ENCODE results near the gene NCBP2L.

DNA sequence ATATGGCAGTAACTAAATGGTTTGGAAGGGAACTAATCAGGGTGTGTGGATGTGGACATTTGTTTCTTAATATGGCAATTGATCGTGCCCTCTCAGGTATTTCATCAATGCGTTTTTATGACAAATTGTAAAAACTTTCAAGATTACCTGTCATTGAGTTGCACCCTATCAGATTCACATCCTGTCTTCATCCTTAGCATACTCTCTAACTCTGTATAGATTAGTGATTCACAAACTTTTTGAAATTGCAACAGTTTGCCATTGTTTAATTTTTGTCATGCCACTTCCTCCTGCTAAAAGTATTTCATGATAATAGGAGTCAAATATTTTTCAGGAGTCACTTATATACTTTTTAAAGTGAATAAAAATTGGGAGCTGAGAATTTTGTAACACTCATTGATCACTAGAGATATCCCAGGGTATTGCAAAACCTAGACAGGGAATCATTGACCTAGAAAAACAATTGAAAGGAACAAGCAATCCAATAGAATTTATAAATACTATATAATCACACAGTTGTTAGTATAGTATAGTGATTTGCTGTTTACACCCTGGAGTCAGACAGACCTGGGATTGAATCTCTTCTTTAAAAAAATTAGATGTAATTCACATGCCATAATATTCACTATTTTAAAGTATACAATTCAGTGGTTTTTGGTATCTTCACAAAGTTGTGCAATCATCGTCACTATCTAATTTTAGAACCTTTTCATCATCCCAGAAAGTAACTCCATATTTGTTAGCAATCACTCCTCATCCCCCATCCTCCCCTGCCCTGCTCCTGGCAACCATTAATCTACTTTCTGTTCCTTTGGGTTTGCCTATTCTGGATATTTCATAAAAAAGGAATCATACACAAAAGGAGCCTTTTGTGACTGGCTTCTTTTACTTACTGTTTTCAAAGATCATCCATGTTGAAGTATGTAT, 57.0 kb downstream of the NCBP2L start:
- TF ChIP-seq, protein P1, sequence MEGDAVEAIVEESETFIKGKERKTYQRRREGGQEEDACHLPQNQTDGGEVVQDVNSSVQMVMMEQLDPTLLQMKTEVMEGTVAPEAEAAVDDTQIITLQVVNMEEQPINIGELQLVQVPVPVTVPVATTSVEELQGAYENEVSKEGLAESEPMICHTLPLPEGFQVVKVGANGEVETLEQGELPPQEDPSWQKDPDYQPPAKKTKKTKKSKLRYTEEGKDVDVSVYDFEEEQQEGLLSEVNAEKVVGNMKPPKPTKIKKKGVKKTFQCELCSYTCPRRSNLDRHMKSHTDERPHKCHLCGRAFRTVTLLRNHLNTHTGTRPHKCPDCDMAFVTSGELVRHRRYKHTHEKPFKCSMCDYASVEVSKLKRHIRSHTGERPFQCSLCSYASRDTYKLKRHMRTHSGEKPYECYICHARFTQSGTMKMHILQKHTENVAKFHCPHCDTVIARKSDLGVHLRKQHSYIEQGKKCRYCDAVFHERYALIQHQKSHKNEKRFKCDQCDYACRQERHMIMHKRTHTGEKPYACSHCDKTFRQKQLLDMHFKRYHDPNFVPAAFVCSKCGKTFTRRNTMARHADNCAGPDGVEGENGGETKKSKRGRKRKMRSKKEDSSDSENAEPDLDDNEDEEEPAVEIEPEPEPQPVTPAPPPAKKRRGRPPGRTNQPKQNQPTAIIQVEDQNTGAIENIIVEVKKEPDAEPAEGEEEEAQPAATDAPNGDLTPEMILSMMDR (IDR thresholded peaks at IDR 0.05; ENCODE audit: low read length): no peak
- TF ChIP-seq EZH2 (IDR thresholded peaks at IDR 0.05; ENCODE audit: borderline replicate concordance, low read length): no peak

Data from OCI-LY1 (cell line).